ENCODE measurements around the gene TRAP1.

GRCh38 chr16:3751878-3752277 is 34.6 kb upstream of the TRAP1 start:
- TF ChIP-seq CREB1 (IDR thresholded peaks at IDR 0.05; ENCODE audit: low read depth) = no peak
- TF ChIP-seq TEAD4 (IDR thresholded peaks at IDR 0.05) = no peak
- TF ChIP-seq FOXM1 (IDR thresholded peaks at IDR 0.05; ENCODE audit: borderline replicate concordance, low read depth) = no peak
- TF ChIP-seq, protein P1, sequence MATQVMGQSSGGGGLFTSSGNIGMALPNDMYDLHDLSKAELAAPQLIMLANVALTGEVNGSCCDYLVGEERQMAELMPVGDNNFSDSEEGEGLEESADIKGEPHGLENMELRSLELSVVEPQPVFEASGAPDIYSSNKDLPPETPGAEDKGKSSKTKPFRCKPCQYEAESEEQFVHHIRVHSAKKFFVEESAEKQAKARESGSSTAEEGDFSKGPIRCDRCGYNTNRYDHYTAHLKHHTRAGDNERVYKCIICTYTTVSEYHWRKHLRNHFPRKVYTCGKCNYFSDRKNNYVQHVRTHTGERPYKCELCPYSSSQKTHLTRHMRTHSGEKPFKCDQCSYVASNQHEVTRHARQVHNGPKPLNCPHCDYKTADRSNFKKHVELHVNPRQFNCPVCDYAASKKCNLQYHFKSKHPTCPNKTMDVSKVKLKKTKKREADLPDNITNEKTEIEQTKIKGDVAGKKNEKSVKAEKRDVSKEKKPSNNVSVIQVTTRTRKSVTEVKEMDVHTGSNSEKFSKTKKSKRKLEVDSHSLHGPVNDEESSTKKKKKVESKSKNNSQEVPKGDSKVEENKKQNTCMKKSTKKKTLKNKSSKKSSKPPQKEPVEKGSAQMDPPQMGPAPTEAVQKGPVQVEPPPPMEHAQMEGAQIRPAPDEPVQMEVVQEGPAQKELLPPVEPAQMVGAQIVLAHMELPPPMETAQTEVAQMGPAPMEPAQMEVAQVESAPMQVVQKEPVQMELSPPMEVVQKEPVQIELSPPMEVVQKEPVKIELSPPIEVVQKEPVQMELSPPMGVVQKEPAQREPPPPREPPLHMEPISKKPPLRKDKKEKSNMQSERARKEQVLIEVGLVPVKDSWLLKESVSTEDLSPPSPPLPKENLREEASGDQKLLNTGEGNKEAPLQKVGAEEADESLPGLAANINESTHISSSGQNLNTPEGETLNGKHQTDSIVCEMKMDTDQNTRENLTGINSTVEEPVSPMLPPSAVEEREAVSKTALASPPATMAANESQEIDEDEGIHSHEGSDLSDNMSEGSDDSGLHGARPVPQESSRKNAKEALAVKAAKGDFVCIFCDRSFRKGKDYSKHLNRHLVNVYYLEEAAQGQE (IDR thresholded peaks at IDR 0.05; ENCODE audit: low read depth) = no peak
- no peak for TF ChIP-seq RAD21 (IDR thresholded peaks at IDR 0.05; ENCODE audit: low read depth)
- TF ChIP-seq EGR1 (IDR thresholded peaks at IDR 0.05) = no peak
- no peak for TF ChIP-seq EP300 (IDR thresholded peaks at IDR 0.05; ENCODE audit: borderline replicate concordance)
